GM21526 (cell line): Measurements from ENCODE around the gene TECTB.
"Not testable (repeated sequence)": the region's sequence is repeated elsewhere in the genome, so short reads cannot be mapped to it uniquely, and the experiment has no call there.

Source experiments
- ATAC-seq: cut with Tn5 transposase; IDR thresholded peaks from one replicate; pipeline ENCODE4 v1.9.1; 2021; ENCODE audit warnings: moderate library complexity; ENCODE audit not compliant: unreplicated experiment, low FRiP score

Gene TECTB

DNA sequence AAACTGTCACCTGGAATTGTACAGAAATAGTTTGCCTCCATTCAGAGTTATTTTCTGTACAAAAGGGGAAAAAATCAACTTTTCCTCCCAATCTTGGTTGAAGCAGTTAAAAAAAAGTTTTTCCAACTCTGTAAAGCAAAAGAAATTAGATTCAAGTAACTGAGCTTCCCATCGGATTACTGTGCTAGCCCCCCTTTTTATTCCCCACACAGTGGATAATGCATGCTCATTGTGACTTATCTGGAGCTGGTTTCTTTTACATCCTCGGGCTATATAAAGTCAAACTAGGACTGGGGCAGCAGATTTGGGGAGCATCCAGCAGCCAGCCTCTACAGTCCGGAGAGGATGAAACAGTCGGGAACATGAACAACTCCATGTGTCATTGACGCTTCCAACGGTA, at the start of gene TECTB:
Gene TECTB (plus strand): TSS at position 301 of the 400 bp plus-strand sequence. CDS start 335 bp downstream, outside the sequence.
- ATAC-seq, result no peak

DNA sequence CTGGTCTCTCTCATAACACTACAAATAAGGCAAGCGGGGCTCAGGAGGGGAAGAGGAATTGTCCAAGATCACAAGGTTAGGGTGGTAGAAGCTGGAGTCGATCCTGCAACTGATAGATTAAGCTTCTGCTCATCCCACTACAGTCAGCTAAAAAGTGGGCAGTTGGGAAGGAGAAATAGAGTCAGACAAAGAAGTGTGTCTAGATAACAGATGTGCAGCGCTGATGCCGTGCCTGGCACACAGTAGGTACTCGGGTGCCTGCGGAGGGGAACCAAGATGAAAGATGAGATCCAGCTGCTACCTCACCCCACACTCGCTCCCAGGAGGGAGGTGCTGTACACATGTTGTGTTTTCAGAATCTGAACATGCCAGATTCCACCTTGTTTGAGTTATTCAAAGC, 48.1 kb upstream of the TECTB start:
- no peak for ATAC-seq

DNA sequence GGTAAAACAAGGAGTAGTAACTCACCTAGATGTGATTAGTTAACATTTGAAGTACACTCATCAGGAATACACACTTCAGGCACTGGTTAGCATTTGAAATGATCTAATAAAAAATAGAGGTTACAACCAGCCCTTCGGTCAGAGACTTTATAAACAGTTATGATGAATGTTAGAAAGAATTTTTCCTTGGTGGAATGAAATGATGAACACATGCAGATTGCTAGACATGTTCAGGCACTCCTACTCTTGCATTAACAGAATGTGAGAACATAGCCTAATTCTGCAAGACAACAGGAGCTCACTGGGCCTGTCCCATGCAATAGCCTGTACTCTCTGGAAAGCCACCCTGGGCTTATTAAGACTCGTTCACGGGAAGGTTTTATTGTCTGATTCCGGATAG, 47.3 kb upstream of the TECTB start:
- no peak for ATAC-seq

DNA sequence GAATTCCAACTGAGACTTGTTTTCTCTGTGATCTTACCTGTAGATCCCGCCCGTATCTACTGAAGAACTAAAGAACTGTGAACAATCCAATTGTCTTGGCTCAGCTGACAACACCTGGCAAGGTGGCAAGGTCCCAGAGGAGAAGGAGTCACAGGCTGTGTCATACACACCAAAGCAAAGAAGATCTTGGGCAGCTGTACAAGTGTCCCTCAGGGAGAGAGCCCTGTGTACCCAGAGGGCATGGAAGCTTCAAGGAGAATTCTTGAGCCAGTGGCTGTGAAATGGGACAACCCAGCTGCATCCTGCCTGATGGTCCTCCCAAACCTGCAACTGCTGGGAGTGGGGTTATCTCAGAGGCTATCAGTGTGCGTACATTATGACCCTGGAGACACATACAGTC, 46.7 kb upstream of the TECTB start:
- ATAC-seq, result no peak

DNA sequence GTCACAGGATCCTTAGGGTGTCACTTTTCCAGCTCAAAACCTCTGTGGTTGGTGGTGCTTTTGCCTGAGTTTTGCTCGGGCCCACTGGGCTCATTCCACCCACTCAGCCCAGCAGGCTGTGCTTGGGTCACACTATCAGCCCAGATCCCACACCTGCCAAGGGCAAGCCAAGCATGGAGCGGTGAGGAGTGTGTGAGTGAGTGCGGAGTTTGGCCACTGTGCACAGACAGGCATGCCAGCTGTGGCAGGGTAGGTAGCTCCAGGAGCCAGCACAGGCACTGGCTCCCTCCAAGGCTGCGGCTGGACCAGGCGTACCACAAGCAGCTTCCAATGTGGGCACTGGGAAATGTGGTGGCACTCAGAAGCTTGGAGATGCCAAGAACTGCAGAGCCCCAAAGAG, 43.9 kb upstream of the TECTB start:
- no peak for ATAC-seq

DNA sequence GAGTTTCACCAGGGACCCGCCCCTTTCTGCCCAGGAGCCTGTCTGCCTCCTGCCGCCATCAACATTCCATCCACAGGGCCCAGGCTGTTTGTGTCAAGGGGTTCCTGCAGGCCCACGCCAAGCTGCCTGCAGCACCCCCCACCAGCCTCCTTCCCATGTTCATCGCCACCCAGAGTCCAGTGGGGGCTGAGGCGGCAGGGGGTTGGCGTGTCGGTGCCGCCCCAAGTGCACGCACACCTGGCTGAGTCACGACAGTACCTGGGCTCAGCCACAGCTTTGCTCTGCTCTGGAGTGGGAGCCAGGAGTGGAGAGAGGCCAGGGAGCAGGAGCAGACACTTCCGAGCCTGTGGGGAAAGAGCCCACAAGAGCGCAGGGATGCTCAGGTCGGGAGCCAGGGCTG, 42.8 kb upstream of the TECTB start:
- no peak for ATAC-seq

DNA sequence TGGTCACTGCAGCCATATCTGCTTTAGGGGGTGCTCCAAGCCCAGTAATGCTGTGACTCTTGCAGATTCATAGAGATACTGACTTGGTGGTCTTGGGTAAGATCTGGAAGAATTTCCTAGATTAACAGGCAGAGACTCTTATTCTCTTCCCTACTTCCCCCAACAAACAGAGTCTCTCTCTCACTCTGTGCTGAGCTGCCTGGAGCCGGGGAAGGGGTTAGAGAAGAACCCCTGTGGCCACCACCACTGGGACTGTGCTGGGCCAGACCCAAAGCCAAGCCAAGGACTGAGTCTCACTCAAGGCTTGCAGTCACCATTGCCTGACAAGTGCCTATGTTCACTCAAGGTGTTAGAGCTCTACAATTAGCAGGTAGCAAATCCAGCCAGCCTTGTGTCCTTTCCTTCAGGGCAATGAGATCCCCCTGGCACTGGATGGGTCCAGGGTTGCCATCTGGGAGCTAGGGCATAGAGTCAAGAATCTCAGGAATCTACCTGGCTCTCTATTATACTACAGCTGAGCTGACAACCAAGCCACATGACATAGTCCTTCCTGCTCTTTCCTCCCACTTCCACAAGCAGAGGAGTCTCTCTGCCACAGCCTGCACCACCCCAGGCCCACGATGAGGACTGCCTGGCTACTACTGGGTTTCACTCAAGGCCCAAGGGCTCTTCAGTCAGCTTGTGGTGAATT, 41.4 kb upstream of the TECTB start:
- ATAC-seq, result no peak

DNA sequence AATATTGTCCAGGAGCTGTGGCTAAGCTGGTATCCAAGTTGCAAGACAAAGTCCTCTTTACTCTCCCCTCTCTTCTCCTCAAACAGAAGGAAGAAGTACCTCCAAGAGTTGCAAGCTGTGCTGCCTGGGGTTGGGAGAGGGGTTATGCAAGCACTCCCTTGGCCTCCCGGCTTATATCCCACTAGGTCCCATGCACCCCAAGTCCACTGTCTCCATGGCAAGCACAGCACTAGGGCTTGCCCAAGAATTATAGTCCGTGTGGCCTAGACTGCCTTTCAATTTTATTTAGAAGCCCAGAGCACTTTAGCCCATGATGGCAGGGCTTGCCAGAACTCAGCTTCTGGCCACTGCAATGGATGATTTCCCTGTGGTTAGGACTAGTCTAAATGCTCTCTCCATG, 40.4 kb upstream of the TECTB start:
- no peak for ATAC-seq

DNA sequence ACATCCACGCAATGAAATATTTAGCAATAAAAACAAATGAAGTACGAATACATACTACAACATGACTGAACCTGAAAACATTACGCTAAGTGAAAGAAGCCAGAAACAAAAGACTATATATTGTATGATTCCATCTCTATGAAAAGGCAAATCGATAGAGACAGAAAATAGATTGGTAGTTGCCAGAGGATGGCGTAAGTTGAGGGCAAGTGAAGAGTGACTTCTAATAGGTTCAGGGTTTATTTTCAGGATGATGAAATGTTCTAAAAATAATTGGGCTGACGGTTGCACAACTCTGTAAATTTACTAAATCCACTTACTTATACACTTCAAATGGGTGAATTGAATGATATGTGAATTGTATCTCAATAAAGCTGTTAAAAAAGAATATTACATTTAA, 39.5 kb upstream of the TECTB start:
- ATAC-seq, result no peak

DNA sequence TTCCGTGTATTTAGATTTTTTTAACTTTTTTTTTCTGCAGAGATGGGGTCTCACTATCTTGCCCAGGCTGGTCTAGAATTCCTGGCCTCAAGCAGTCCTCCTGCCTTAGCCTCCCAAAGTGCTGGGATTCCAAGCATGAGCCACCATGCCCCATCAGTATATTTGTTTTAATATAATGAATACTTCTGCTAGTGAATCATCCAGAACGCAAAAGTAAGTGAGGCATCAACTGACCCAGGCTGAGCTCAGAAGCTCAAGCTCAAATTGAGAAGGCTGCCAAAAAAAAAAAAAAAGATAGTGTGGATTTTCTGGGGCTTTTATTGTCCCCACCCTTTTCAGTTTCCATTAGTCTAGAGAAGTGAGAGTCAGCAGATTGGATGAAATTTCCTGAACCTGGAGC, 39.0 kb upstream of the TECTB start:
- no peak for ATAC-seq

DNA sequence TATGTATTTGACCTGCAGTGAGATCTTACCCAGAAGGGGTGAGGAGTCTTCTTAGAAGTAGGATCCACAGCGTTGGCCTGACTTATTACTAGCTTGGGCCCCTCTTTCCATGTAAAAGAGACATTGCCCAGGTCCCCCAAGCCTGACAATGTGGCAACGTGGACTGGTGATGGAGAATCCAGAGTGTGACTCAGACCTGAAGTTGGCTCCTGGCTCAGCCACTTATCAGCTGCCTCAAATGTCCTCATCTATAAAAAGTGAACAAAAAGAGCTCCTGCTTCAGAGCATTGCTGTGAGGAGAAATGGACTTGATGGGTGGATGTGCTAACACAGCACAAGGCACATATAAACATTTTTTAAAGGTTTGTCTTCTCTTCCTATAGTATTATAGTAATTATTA, 35.4 kb upstream of the TECTB start:
- no peak for ATAC-seq

DNA sequence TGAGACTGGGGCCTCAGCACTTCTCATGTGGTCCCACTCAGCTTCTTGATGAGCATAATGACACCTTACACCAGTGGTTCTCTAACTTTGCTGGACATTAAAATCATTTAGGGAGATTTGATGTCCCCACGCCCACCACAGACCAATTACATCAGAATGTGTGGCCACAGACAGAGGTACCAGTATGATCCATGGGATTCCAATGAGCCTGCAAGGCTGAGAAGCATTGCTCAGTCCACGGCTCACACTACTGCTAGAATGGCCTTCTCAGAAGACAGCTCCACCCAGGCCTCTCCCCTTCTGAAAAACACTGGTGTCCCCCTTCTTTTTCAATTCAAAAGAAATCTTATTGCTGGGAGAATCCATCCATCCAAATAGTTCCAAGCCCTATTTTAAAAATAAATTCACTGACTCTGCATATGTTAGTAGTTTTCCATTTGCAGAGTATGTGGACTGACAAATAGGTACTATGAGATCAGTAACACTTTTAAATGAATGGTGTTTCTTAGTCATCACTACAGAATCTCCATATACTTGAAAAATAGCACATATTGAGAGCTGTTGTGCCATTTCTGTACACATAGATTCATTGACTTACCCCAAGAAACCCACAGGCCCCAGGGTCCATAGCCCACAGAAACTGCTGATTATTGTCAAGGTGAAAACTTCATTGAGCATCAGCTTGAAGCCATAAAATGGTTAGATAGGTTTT, 34.5 kb upstream of the TECTB start:
- no peak for ATAC-seq

DNA sequence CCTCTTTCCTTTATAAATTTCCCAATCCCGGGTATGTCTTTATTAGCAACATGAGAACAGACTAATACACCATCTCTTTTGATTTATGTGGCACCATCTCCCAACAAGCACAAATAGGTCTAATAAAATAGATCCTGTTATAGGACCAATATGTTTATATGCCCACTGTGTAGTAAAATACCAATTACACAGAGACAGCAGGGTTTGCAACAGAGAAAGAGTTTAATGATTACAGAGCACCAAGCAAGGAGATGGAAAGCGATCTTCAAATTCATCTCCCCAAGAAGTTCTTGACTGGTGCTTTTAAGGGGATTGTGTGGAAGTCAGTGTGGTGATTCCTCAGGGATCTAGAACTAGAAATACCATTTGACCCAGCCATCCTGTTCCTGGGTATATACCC, 33.5 kb upstream of the TECTB start:
- no peak for ATAC-seq

DNA sequence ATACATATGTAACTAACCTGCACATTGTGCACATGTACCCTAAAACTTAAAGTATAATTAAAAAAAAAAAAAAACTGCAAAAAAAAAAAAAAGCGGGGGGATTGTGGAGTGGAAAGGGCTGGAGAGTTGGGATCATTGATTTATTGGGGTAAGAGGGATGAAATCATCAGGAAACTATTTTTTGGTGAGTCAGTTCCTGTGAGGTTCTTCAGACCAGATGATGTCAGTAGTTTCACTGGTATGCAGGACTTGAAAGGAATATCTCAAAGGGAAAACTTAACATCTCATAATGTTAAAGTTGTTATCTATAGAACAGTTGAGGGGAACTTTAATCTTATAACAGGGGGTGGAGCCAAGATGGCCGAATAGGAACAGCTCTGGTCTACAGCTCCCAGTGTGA, 32.6 kb upstream of the TECTB start:
- ATAC-seq, result no peak

DNA sequence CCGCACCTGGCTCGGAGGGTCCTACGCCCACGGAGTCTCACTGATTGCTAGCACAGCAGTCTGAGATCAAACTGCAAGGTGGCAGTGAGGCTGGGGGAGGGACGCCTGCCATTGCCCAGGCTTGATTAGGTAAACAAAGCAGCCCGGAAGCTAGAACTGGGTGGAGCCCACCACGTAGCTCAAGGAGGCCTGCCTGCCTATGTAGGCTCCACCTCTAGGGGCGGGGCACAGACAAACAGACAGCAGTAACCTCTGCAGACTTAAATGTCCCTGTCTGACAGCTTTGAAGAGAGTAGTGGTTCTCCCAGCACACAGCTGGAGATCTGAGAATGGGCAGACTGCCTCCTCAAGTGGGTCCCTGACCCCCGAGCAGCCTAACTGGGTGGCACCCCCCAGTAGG, 32.0 kb upstream of the TECTB start:
- ATAC-seq, result not testable (repeated sequence)

DNA sequence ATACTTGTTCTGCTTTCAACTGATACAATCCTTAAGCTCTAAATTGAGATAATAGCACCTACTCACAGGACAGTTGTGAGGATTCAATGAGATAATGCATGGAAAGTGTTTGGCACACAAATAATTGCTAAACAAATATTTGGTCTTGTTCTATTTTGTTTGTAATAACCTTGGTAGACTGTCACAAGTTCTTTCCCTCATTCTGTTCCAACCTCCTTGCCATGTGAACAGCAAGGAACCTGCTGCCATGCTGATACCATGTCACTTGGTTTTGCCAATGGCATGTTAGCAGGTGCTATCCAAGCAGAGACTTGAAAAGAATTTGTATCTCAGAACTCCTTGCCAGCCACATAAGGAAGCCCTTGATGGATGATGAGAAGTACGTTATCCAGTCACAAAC, 24.8 kb upstream of the TECTB start:
- ATAC-seq, result no peak

DNA sequence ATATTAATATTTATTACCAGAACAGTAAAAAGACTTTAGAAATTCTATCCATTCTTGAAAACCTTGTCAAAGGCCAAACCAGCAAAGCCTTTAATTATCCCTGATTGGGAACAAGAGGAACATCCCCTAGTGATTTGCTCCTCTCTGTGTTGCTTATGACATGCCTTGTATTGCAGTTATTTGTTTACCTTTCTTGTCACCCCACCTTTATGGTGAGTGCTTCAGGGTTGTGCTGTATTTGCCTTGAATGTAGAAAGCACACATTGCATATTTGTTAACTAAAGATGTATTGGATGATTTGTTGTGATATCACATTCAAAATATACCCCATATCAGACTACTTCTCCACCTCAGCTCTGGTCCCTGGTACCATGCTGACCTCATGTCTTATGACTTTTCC, 23.5 kb upstream of the TECTB start:
- ATAC-seq, result no peak

DNA sequence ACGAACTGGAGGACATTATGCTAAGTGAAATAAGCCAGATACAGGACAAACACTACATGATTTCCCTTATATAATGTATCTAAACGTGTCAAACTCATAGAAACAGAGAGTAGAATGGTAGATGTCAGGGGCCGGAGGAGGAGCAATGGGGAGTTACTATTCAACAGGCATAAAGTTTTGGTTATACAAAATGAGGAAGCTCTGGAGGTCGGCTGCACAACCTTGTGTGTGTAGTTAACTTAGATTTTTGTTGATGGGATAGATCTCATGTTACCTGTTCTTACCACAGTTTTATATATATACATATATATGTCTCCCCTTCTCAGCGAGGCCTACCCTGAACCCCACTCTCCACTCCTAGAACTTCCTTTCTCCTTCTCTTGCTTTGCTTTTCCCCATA, 22.4 kb upstream of the TECTB start:
- ATAC-seq, result no peak

DNA sequence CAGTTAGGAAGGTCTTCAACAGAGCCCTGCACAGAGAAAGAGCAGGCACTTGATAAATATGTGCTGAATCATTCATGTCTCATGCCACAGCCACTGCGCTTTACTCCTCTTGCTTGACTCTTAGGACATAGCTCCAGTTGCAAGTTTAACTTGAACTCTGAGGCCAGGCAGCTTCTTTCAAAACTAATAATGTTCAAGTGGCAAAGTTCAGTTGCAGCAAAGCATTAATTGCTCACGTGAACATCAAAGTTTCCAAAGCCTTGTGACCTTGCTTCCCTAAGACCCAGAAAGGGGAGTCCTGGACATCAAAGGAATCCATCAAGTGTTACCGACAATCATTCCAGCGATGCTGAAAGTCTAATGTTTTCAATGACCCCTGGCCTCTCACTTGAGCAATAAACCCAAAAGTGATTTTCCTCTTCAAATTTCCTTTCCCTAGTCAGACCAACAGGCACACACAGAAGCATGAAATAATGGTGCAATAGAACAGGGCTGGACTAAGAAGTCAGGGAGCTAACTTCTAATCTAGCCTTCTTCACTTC, 21.8 kb upstream of the TECTB start:
- no peak for ATAC-seq

DNA sequence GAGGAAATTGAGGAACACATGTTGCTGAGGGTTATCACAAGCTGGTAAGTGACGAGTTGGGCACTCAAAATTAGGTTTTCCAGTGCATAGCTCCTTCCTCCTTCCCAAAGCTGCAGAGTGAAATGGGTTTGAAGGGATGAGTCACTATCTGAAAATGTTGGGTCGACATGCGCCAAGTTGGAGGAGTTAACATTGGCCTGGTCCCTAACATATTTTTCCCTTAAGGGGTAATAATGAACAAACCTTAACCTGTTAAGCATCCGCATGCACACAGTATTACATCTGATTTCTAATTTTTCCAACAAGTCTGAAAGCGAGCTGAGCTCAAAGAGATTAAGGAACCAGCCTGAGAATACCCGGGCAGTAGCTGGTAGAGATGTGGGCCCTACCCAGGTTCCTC, 20.7 kb upstream of the TECTB start:
- no peak for ATAC-seq

DNA sequence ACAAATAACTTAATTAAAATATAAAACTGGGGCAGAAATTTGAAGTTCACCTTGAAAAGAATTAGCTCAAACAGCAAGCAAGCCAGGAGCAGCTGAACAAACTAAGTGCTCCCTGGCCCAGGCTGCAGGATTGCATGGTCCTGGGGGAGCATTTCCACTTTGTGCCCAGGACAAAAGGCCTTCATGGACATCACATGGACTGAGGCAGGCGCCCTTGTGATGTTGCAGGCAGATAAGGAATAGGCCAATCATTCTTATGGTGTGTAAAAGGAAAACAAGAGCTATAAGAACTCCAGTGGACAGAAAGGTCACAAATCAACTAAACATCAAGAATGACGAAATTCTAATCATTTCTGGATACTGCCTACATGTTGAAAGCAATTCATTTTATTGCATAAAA, 17.5 kb upstream of the TECTB start:
- no peak for ATAC-seq

DNA sequence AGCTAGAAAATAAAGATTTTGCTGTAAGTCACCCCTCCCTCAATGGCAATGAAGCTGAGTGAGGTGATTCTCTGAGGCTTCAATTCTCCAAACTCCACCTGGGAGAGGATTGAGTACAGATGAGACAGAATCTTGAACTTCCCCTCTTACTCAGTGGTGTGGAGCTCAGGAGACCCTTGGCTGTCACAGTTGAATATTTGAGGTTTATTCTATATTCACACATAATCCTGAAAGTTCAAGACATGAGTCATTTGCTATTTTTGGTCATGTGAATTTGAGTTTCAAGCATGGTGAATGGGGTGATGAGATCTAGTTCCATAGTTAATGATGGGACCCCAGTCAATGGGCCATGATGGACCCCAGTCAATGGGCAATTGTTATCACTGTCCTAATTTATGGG, 13.9 kb upstream of the TECTB start:
- ATAC-seq, result no peak
